ENCODE data around the gene KLK13. TPM values are rescaled to one million over a fixed set of nuclear protein-coding genes. Genes with fewer than 3 reads are reported as not detected.

KLK13 gene
- total and polyA plus RNA-seq, 2 of the 8 experiments (the other 6 are each of a cell fraction or from before 2014, with no cell fraction given): 4.2 to 4.5 TPM

DNA sequence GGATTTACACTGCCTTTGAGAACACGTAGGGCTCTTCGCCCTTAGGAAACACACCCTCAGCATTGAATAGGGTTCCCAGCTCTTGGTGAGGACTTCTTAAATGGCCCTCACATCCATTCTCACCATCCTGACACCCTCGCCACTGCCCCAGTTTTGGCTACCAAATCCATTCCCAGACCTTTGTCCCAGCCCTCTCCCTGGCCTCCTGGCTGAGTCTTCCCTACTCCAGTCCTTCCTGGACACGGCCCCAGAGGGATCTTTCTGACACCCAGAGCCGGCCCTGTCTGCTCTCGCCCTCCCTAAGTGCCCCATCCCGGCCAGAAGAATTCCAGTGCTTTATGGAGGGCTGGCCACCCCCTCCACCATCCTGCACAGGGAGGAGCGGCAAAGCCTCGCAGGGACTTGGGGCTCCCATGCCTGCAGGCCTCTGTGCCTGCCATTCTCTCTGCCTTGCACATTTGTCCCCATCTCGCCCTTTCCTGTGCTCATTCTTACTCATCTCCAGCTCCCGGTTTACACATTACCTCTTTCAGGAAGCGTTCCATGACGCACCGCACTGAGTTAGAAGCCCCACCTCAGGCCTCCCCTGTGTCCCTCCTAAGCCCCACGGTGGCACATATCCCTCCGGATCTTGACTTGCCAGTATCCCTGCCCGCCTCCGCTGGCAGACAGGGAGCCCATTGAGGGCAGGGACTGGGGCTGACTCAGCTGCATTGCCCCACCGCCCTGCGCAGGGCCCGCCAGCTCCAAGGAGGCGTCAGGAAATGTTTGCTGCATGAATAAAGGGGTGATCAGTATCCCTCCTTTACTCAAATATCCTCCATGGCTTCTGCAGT, 28.8 kb upstream of the KLK13 start:
- Histone ChIP-seq H4K8ac (ENCODE audit: extremely low read depth, insufficient read depth, low read length) (peak overlapping the region; percentile 74; the same call in 1 of the 2 replicates), H3K9me3 (ENCODE audit: insufficient read depth in 2 of 2, low read depth in 1 of 2, low read length in 1 of 2) (no peaks in the 10 kb centered on the region), H3K56ac (replicated peaks; ENCODE audit: insufficient read length, low read depth, low read length) (no peak overlapping the region), H3K14ac (ENCODE audit: insufficient read length) (no peak overlapping the region), H3K27ac (ENCODE audit: low read depth, low read length) (no peak overlapping the region), H3K4ac (replicated peaks; ENCODE audit: insufficient read length, low read depth, low read length) (no peak overlapping the region), H3K4me1 (replicated peaks in 1 of 4; ENCODE audit: control insufficient read depth in 3 of 4, insufficient read depth in 4 of 4, low read length in 3 of 4) (peaks cover 0 to 6% (median 2%) of the 10 kb centered on the region in 4 experiments; a peak in 5 of 7 replicates), H3K79me2 (ENCODE audit: control insufficient read depth in 1 of 2, insufficient read depth in 2 of 2, low read length in 2 of 2) (no peaks in the 10 kb centered on the region), H3K4me2 (ENCODE audit: insufficient read depth in 1 of 2, low read depth in 2 of 2, low read length in 2 of 2) (no peak overlapping the region), H3K79me1 (ENCODE audit: low read depth, low read length) (no peaks in the 10 kb centered on the region), H2BK20ac (ENCODE audit: low read length) (no peak overlapping the region), H4K20me1 (replicated peaks in 1 of 2; ENCODE audit: control insufficient read depth in 1 of 2, insufficient read depth in 2 of 2, low read length in 2 of 2) (peaks cover 0 to 3% of the 10 kb centered on the region in 2 experiments), H2AK5ac (ENCODE audit: low read depth, low read length) (0 out of 2 replicates have a peak overlapping the region, but pooled peaks have one; percentile 30), H3K23ac (ENCODE audit: insufficient read length) (no peak overlapping the region), H3K36me3 (ENCODE audit: control insufficient read depth in 2 of 4, insufficient read depth in 4 of 4, low read length in 3 of 4) (no peaks in the 10 kb centered on the region), H3K18ac (ENCODE audit: extremely low read depth, low read length) (no peak overlapping the region), H2BK12ac (ENCODE audit: low read depth, low read length) (no peak overlapping the region), H3K9ac (replicated peaks in 1 of 4; ENCODE audit: extremely low read depth in 1 of 4, low read depth in 3 of 4, low read length in 3 of 4) (no peak overlapping the region), H4K5ac (ENCODE audit: insufficient read length, low read depth, low read length) (no peak overlapping the region), H4K91ac (replicated peaks; ENCODE audit: insufficient read length, low read length) (no peak overlapping the region), H3K23me2 (ENCODE audit: low read depth, low read length) (no peaks in the 10 kb centered on the region), H2BK120ac (replicated peaks; ENCODE audit: low read depth, low read length) (no peak overlapping the region), H3K27me3 (replicated peaks in 1 of 4; ENCODE audit: control insufficient read depth in 3 of 4, extremely low read depth in 1 of 4, insufficient read depth in 3 of 4, low read length in 3 of 4) (no peaks in the 10 kb centered on the region; a peak in 1 of 7 replicates), H2BK5ac (ENCODE audit: low read depth, low read length) (no peak overlapping the region), H2AFZ (ENCODE audit: low read length) (no peak overlapping the region), H3K4me3 (ENCODE audit: extremely low read depth in 1 of 4, insufficient read depth in 2 of 4, low read depth in 3 of 4, low read length in 4 of 4) (no peak overlapping the region), H2BK15ac (ENCODE audit: low read length) (peak overlapping the region; percentile 81; the same call in 1 of the 2 replicates)
- WGBS, 2 experiments (ENCODE audit: extremely low coverage in 1 of 2, insufficient coverage in 1 of 2, insufficient read length in 1 of 2, insufficient replicate concordance in 2 of 2, low coverage in 1 of 2, low lambda C conversion rate in 2 of 2, missing lambda C conversion rate in 1 of 2): 89% methylated on average over 19 of the region's 22 CpGs; no CpG with 5 or more reads in 1 of the 2 experiments
- TF ChIP-seq RXRA (IDR thresholded peaks at IDR 0.05; ENCODE audit: insufficient read depth, low read depth, low read length) (no peak), RBBP5 (IDR thresholded peaks at IDR 0.05; ENCODE audit: borderline replicate concordance, low read depth, low read length) (no peak)
- no peak for DNase-seq (ENCODE audit: low read depth in 1 of 2, low spot score in 2 of 2)
- ChIA-PET POLR2A (ENCODE audit: partially characterized antibody) (interaction anchor here (1.2 kb wide), 1 partner anchor 72 kb away, joined by 3 read pairs; no protein-coding TSS in a partner anchor), CTCF (ENCODE audit: partially characterized antibody) (interaction anchor here (0.6 to 8.3 kb wide), 25 partner anchors 8 to 314 kb away, joined by 3 to 269 read pairs (median 6); partner anchors contain the start of genes KLK10, KLK11, KLK13 and KLK4)
- no peak for FAIRE-seq
